Thymus (tissue), 11 donors: Measurements from ENCODE around the gene CSDE1. TPM values are rescaled to one million over a fixed set of nuclear protein-coding genes. Genes with fewer than 3 reads are reported as not detected.

Experiments
- DNase-seq, 9 donors: peaks; one replicate each; pipeline ENCODE4 v3.0.0-alpha.2; 2013; ENCODE audit warnings: low spot score in 9 of 9, low read depth in 6 of 9, missing footprints in 1 of 9
- H3K27ac ChIP-seq, 2 donors: one replicate each; pipeline ENCODE4 v1.5.1; 2013; ENCODE audit warnings: control low read depth in 1 of 2, low read depth in 1 of 2, low read length in 1 of 2, mild to moderate bottlenecking in 1 of 2, moderate library complexity in 1 of 2
- H3K27me3 ChIP-seq, 2 donors: one replicate each; pipeline ENCODE4 v1.5.1; 2013; ENCODE audit warnings: low read length in 1 of 2; ENCODE audit not compliant: control insufficient read depth in 2 of 2, insufficient read depth in 1 of 2
- H3K36me3 ChIP-seq, 2 donors: one replicate each; pipeline ENCODE4 v1.5.1; 2013; ENCODE audit warnings: low read length in 1 of 2, mild to moderate bottlenecking in 1 of 2, moderate library complexity in 1 of 2; ENCODE audit not compliant: control insufficient read depth in 2 of 2, insufficient read depth in 2 of 2
- H3K4me1 ChIP-seq, 2 donors: one replicate each; pipeline ENCODE4 v1.5.1; 2013; ENCODE audit warnings: low read length in 2 of 2; ENCODE audit not compliant: control insufficient read depth in 2 of 2, insufficient read depth in 2 of 2
- H3K4me3 ChIP-seq, 2 donors: one replicate each; pipeline ENCODE4 v1.5.1; 2013; ENCODE audit warnings: low read length in 2 of 2, control low read depth in 1 of 2, mild to moderate bottlenecking in 1 of 2
- H3K9me3 ChIP-seq, 2 donors: one replicate each; pipeline ENCODE4 v1.5.1; 2013; ENCODE audit warnings: low read length in 1 of 2, mild to moderate bottlenecking in 1 of 2; ENCODE audit not compliant: control insufficient read depth in 2 of 2, insufficient read depth in 1 of 2
- WGBS: extraction: QIAGEN DNeasy Blood & Tissue Kit; methylation state at CpG from one replicate; pipeline ENCODE4 v1.1.7; 2013; 5-methylcytosine and 5-hydroxymethylcytosine counted together
- polyA plus RNA-seq: library from polyadenylated mRNA; stranded (reverse); fragments of 200-250 nt; gene quantifications from one replicate; pipeline ENCODE4 v1.2.3, GENCODE V29; 2013
- total RNA-seq: library from RNA; stranded (reverse); fragments of 120-200 nt; gene quantifications from one replicate; pipeline ENCODE4 v1.2.4, GENCODE V29; 2013
- donor health status: healthy.

The CSDE1 gene
- total and polyA plus RNA-seq, 2 donors: 204 to 216 TPM

DNA sequence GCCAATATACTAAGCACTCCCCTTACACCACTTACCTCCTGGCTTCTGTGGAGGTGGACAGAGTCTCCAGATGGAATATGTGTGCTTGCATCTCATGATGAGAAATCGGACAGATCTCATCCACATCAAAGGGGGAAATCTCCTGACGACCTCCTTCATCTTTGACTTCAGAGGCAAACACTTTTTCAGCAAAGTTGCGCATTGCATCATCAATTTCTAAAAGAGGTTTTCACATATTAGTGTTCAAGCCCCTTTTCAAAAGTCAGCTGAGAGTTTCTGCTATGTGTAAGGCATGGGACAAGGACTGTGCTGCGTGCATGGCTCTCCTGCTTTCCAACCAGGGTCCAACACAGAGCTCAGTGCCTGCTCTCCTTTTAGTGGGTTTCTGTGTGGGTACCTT is 69.3 kb downstream of the CSDE1 start:
- WGBS: 84% methylated on average over 4 of the region's 4 CpGs
- no peaks in the 10 kb centered on the region for H3K9me3 ChIP-seq
- no peak overlapping the region for H3K27ac ChIP-seq
- no peaks in the 10 kb centered on the region for H3K4me1 ChIP-seq
- no peak for DNase-seq
- H3K27me3 ChIP-seq: peaks cover 0 to under 1% of the 10 kb centered on the region in 2 donors
- no peak overlapping the region for H3K4me3 ChIP-seq
- H3K36me3 ChIP-seq: no peaks in the 10 kb centered on the region

DNA sequence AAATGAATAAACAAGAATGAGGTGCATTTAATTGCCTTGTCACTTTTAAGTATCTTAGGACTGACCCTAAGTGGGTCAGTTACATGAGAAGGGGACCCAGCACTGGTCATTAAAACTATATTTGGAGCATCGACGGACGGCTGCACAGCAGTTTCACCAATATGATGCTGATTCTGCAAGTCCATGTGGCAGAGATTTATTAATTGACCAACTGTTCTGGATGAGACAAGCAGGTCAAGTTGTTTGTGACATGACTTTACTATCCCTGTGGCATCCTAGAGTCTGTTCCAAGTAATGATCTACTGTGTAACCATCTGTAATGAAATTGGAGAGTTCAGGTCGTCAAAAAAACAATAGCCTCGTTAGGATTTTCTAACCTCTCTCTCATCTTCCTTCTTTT is 71.9 kb downstream of the CSDE1 start:
- no peak overlapping the region for H3K4me3 ChIP-seq
- no peak overlapping the region for H3K27ac ChIP-seq
- 90% methylated on average over 5 of the region's 5 CpGs for WGBS
- no peaks in the 10 kb centered on the region for H3K9me3 ChIP-seq
- DNase-seq: no peak
- no peaks in the 10 kb centered on the region for H3K4me1 ChIP-seq
- no peaks in the 10 kb centered on the region for H3K36me3 ChIP-seq
- peaks cover 0 to 2% of the 10 kb centered on the region in 2 donors for H3K27me3 ChIP-seq

DNA sequence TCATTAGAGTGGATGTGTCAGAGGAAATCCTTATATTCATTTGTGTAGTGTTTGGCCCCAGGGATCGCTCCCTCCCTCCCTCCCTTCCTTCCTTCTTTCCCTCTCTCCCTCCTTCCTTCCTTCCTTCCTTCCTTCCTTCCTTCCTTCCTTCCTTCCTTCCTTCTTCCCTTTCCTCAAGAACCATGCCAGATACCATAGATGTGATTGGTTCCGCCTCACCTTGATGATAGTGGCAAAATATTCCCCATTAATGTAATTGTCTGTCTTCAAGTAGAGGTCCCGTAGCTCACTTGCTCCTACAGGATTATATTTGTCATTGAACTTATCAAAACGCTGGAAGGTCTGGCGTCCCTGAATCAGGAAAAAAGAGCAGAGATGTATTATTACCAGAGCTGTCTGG is 80.1 kb downstream of the CSDE1 start:
- 95% methylated on average over 5 of the region's 5 CpGs for WGBS
- Histone ChIP-seq H3K27ac (no peak overlapping the region), H3K36me3 (no peaks in the 10 kb centered on the region), H3K4me3 (no peak overlapping the region), H3K4me1 (no peaks in the 10 kb centered on the region), H3K9me3 (no peaks in the 10 kb centered on the region), H3K27me3 (peaks cover 0 to 5% of the 10 kb centered on the region in 2 donors)
- no peak for DNase-seq

DNA sequence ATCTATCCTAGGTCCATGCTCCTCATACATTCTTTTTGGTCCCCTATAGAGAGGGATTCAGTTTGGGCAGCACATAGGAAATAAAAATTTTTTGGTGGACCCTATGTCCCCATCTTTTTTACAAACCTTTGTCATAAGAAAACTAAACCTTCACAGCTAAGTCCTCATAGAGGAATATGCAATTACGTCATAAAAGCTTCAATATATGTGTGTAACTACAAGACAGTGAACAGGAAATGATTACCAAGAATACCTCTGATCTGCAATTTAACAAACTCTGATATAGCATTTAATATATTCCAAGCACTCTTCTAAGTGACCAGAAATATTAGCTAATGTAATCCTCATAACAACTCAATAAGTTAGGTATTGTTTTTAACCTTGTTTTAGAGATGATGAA is 81.7 kb downstream of the CSDE1 start:
- H3K4me1 ChIP-seq: no peaks in the 10 kb centered on the region
- no peak for DNase-seq
- no peaks in the 10 kb centered on the region for H3K36me3 ChIP-seq
- 94% methylated on average over 1 of the region's 1 CpG for WGBS
- peaks cover 0 to 11% of the 10 kb centered on the region in 2 donors for H3K27me3 ChIP-seq
- no peaks in the 10 kb centered on the region for H3K9me3 ChIP-seq
- H3K4me3 ChIP-seq: no peak overlapping the region
- no peak overlapping the region for H3K27ac ChIP-seq

GRCh38 chr1:114671939-114672275 is 85.9 kb downstream of the CSDE1 start:
- 94% methylated on average over 7 of the region's 7 CpGs for WGBS
- H3K27me3 ChIP-seq: peaks cover 7 to 36% of the 10 kb centered on the region in 2 donors
- H3K36me3 ChIP-seq: no peaks in the 10 kb centered on the region
- peaks cover 6 to 10% of the 10 kb centered on the region in 2 donors for H3K4me1 ChIP-seq
- no peak overlapping the region for H3K4me3 ChIP-seq
- no peak for DNase-seq
- peaks cover 0 to 5% of the 10 kb centered on the region in 2 donors for H3K9me3 ChIP-seq
- no peak overlapping the region for H3K27ac ChIP-seq

DNA sequence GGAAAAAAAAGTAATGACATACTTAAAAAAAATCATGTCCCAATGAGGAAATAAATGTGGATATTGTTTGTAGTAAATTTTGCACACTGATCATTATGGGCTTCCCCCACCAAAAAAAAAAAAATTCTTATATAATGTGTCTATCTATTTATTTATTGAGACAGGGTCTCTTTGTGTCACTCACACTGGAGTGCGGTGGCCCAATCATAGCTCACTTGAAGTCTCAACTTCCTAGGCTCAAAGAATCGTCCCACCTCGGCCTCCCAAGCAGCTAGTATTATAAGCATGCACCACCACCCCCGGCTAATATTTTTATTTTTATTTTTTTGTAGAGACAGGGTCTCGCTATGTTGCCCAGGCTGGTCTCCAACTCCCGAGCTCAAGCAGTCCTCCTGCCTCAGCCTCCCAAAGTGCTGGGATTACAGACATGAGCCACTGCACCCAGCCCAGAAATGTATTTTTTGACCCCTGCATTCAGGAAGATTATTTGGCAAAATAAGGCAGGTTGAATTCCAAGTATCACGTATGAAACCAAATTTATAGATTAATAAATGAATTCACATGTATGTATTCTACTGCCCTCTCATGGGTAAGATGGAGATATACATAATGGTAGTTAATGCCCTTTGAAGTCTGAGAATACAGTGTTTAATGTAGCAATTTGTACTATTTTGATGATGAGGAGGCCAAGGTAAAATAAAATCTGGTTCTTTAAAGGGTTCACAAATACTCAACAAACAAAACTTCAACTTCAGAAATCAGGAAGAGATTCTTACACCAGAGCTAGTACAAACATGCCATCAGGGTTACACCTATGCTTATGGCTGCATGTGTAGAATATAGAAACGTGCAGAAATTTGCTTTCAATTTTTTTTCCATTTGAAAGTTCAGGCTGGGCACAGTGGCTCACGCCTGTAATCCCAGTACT is 86.5 kb downstream of the CSDE1 start:
- Histone ChIP-seq H3K27me3 (peaks cover 7 to 36% of the 10 kb centered on the region in 2 donors), H3K27ac (no peak overlapping the region), H3K9me3 (peaks cover 0 to 5% of the 10 kb centered on the region in 2 donors), H3K36me3 (no peaks in the 10 kb centered on the region), H3K4me1 (peaks cover 6 to 10% of the 10 kb centered on the region in 2 donors), H3K4me3 (no peak overlapping the region)
- DNase-seq: peak in 1 of 9 donors; percentile 7
- WGBS: 73% methylated on average over 9 of the region's 9 CpGs

DNA sequence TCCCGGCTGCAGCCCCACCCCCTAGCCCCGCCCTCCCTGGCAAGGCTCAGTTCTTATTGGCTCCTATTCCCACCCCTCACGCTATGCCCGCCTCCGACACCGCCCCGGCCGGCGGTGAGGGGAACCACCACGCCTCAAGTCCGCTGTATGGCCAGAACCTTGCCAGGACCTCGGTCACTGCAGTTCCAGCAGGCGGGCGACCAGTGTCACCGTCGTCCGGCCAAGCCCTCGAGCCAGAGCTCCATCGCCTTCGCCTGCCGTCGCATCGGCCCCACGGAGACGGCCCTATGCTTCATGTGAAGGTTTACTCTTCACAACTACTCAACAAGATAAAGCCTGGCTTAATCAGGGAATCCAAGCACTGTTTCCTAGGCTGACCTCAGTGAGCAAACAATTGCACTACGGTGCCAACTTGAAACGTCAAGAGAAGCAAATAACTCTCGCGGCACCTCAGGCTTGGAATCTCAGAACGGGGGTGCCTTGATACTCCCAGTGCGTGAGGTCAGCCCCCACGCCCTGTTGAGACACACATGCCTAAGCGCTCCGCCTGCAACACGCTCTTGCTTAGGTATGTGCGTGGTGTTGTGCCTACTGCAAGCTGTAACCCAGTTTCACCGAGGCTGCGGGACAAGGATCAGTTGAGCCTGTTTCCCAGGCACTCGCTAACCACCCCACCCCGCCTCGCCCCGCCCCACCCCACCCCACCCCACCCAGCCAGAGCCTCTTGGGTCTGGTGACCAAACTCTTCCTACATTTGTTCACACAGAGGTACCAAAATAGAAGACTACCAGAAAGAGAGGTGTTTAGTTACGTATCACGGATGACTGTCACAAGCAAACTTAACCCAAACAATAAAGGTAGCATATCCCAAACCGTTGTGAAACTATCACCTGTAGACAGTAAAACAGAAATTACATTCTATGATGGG is 87.4 kb downstream of the CSDE1 start:
- H3K4me1 ChIP-seq: peaks cover 6 to 10% of the 10 kb centered on the region in 2 donors
- H3K27ac ChIP-seq: peak overlapping the region in 1 of 2 donors; percentile 81
- peak; percentile 40 to 80 (median 68) for DNase-seq
- H3K4me3 ChIP-seq: peak overlapping the region; percentile 57 to 62
- H3K27me3 ChIP-seq: peaks cover 7 to 36% of the 10 kb centered on the region in 2 donors
- H3K36me3 ChIP-seq: no peaks in the 10 kb centered on the region
- WGBS: 7% methylated on average over 45 of the region's 45 CpGs
- peaks cover 0 to 5% of the 10 kb centered on the region in 2 donors for H3K9me3 ChIP-seq

DNA sequence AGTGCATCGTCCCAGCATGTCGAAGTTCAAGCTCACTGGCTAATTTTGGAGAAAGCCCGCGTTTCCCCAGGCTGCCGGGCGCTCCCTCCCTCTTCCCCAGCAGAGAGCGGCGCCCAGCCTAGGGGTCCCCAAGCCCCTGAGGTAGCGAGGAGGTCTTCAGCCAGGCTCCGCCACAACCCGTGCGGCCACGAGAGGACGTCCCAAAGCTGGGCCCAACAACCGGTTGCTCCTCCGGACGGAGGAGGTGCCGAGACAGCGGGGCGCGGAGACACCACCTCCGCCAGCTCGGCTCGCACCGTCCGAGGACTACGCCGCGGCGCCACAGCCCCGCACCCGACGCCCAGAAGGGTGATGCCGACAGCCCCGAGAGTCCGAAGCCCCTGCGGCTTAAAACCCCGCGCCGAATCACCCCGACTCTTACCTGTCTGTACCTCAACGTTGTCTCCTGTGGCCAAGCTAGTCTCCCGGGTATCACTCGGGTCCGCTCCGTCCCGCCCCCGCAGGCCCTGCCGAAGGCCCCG is 88.2 kb downstream of the CSDE1 start, which contains the start of gene DENND2C:
Gene DENND2C, minus strand, starts transcription at position 488 of the 521 bp plus-strand sequence. CDS start 44,065 bp downstream, outside the sequence.
- Histone ChIP-seq H3K27ac (peak within 1 kb of the TSS in 1 of 2 donors; percentile 81), H3K4me1 (peaks cover 6 to 10% of the 10 kb centered on the region in 2 donors), H3K27me3 (peaks cover 7 to 36% of the 10 kb centered on the region in 2 donors), H3K4me3 (peak within 1 kb of the TSS; percentile 57 to 62), H3K36me3 (no peaks in the 10 kb centered on the region), H3K9me3 (peaks cover 0 to 5% of the 10 kb centered on the region in 2 donors)
- no peak for DNase-seq
- 1% methylated on average over 50 of the region's 50 CpGs for WGBS
